GM21515 (cell line): ENCODE data around the gene STAG3.
A peak's percentile ranks its signal among the peaks of the same experiment; 100 is the strongest.
"Not testable (repeated sequence)": the region's sequence is repeated elsewhere in the genome, so short reads cannot be mapped to it uniquely, and the experiment has no call there.

Experiments
- ATAC-seq: cut with Tn5 transposase; IDR thresholded peaks from one replicate; pipeline ENCODE4 v1.9.1; 2021; ENCODE audit not compliant: unreplicated experiment

STAG3 gene, protein sequence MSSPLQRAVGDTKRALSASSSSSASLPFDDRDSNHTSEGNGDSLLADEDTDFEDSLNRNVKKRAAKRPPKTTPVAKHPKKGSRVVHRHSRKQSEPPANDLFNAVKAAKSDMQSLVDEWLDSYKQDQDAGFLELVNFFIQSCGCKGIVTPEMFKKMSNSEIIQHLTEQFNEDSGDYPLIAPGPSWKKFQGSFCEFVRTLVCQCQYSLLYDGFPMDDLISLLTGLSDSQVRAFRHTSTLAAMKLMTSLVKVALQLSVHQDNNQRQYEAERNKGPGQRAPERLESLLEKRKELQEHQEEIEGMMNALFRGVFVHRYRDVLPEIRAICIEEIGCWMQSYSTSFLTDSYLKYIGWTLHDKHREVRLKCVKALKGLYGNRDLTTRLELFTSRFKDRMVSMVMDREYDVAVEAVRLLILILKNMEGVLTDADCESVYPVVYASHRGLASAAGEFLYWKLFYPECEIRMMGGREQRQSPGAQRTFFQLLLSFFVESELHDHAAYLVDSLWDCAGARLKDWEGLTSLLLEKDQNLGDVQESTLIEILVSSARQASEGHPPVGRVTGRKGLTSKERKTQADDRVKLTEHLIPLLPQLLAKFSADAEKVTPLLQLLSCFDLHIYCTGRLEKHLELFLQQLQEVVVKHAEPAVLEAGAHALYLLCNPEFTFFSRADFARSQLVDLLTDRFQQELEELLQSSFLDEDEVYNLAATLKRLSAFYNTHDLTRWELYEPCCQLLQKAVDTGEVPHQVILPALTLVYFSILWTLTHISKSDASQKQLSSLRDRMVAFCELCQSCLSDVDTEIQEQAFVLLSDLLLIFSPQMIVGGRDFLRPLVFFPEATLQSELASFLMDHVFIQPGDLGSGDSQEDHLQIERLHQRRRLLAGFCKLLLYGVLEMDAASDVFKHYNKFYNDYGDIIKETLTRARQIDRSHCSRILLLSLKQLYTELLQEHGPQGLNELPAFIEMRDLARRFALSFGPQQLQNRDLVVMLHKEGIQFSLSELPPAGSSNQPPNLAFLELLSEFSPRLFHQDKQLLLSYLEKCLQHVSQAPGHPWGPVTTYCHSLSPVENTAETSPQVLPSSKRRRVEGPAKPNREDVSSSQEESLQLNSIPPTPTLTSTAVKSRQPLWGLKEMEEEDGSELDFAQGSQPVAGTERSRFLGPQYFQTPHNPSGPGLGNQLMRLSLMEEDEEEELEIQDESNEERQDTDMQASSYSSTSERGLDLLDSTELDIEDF

DNA sequence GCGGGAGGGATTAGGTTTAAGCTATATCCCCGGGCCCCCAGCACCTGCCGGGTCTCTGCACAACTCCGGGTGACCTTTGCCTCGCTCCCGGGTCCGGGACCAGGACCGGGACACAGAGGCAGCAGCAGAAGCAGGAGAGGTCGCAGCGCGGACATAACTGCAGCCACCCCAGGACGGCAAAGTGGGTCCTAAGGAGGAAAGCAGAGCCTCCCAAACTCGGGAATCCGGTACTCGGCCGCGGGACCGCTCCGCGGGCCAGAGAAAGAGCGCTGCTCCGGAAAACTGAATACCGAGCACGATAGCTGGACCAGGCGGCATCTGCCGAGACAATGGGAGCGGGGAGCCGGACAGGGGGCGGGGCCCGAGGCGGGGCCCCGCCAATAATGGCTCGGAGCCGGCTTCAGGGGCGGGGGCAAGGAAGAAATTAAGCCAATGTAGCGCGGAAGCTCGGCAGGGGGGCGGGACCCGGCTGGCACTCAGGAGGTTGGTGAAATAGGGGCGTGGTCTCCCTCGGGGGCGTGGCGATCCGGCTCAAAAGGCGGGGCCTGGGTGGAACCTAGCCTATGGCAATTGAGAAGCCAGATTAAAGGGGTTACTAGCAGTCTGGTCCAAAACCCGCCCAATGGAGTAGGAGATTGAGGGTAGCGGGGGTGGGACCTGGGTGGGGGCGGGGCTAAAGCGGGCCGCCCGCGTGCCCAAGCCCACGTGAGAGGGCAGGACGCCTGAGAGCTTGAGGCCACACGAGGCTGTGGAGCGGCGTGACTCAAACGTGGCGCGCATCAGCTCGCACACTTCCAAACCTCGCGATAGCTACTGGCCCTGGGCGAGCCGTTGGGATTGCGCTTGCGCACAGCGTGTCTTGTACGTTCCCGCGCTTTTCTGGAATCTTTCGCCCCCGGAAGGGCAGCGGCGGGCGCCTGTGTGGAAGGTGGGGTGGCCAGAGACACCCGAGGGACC lies at the start of gene STAG3, which contains the start of gene GPC2:
STAG3 (plus strand) TSS at position 874 of the 957 bp plus-strand sequence. CDS start 2,639 bp downstream, outside the sequence.
GPC2 (minus strand) TSS at position 337 of the 957 bp plus-strand sequence; CDS start at position 155, 182 bp downstream.
- ATAC-seq, result peak; percentile 78

DNA sequence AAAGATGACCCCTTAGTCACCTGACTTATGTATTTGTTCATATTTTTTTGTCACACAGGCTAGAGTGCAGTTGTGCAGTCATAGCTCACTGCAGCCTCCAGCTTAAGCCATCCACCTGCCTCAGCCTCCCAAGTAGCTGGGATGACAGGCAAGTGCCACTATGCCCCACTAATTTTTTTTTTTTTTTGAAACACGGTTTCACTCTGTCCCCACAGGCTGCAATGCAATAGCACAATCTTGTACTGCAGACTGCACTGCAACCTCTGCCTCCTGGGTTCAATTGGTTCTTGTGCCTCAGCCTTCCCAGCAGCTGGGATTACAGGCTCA lies 49.1 kb upstream of the STAG3 start:
- ATAC-seq, result no peak

DNA sequence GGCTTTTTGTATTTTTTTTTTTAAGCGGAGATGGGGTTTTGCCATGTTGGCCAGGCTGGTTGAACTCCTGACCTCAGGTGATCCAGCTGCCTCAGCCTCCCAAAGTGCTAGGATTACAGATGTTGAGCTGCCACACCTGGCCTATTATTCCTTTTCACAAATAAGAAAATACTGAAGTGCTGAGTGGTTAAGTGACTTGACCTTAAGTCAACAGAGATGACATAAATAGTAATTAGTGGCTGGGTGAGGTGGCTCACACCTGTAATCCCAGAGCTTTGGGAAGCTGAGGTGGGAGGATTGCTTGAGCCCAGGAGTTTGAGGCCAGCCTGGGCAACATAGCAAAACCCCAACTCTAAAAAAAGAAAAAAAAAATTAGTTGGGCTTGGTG lies 47.5 kb upstream of the STAG3 start:
- not testable (repeated sequence) for ATAC-seq

DNA sequence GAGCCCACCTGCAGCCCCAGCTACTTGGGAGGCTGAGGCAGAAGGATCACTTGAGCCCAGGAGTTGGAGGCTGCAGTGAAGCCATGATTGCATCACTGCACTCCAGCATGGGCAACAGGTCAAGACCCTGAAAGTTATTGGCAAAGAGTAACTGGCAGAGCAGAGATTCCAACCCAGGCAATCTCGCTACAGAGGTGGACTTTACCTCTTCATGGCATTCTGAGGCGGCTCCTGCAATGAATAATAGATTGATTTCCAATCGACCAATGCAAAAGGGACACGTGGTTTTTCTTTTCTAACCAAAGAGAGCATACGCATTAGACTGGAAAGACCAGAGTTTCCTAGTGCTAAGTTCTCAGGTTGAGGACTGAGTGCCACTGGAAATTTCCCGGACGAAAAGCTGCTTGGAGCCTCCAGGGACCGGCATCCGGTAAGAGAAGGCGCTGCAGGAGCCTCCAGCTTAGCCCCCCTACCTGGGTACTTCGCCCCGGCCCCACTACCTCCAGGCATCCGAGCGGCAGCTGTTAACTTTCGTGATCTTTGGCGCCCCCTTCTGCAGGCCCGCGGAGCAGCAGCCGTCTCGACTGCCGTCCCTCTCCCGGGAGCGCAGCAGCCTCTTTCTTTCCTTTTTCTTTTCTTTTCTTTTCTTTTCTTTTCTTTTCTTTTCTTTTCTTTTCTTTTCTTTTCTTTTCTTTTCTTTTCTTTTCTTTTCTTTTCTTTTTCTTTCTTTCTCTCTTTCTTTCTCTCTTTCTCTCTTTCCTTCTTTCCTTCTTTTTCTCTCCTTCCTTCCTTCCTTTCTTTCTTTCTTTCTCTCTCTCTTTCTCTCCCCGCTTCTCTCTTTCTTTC lies 46.9 kb upstream of the STAG3 start:
- ATAC-seq, result no peak

DNA sequence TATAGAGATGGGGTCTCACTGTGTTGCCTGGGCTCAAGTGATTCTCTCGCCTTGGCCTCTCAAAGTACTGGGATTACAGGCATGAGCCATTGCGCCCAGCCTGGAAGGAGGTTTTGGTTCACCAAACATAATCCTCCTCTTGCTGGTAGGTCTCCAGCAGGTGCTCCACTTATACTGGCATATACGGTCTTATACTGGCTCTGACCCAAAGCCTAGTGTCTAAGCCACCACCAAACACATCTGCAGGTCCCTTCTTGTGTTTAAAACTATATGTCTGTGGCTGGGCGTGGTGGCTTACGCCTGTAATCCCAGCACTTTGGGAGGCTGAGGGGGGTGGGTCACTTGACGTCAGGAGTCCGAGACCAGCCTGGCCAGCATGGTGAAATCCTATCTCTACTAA lies 45.6 kb upstream of the STAG3 start:
- ATAC-seq, result no peak

DNA sequence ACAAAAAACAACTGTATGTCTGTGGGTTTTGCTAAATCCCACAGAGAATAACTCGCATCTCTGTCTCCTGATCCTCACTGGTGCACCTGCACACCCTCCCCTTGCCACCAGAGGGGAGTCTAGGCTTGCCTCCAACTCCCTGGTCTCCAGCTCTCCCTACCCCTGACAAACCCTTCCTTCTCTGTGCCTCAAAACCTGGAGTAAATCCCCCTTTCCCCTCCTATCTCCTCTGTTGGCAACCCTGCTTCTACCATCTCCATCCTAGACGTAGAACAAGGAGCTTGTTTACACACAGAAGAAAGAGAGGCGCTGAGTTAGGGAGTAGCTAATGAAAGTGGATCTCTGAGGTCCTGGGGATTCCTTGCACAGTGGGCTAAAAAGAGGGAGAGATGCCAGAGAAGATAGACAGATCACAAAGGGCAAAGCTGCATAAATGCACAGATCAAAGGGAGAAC lies 45.0 kb upstream of the STAG3 start:
- peak; percentile 51 for ATAC-seq

DNA sequence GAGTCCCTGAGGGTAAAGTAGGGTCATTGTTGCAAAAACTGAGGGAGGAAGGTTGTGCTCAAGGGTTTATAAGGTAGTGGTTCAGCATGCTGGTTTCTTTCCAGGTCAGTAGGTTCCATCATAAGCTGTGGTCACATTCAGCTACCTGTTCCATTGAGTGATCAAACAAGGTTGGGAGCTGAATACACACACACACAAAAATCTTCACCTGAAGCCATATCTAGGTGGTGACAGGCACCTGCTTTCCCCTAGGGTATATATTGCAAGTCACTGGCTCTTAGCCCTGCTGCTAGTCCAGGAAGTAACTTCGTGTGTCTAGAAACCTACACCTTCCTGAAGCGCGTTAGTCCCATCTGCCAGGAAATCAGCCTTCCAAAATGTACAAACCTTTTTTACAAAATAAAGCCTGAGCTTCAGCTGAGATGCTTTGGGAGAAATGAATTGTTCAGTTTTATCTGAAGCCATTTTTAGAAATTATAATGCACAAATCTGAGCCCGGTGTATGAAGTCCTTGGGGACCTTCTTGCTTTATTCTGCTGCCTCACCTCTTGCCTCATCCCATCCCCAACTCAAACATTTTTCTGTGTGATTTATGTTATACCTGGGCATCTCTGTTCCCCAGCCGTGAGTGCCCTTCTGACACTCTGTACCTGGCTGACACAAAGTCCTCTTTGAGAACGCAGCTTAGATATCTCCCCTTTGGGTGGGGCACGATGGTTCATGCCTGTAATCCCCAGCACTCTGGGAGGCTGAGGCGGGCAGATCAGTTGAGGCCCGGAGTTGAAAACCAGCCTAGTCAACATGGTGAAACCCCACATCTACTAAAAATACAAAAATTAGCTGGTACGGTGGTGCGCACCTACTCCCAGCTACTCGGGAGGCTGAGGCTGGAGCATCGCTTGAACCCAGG lies 39.6 kb upstream of the STAG3 start:
- no peak for ATAC-seq

DNA sequence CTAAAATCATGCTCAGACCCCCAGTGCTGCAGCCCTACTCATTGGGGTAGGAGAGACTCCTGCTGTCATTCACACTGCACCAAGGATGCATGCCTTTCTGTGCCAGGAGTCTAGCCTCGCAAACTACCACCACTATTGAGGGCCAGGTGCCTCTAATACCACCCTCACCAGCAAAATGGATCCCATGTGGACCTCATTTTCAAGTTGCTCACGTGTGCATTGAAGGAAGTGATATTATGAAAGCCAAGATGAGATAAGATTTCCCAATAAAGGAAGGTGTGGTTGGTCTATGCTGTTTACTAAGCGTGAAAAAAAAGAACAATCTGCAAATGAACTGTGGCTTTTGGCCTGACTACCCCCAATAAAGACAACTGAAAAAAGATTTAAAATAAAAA lies 36.2 kb upstream of the STAG3 start:
- no peak for ATAC-seq

DNA sequence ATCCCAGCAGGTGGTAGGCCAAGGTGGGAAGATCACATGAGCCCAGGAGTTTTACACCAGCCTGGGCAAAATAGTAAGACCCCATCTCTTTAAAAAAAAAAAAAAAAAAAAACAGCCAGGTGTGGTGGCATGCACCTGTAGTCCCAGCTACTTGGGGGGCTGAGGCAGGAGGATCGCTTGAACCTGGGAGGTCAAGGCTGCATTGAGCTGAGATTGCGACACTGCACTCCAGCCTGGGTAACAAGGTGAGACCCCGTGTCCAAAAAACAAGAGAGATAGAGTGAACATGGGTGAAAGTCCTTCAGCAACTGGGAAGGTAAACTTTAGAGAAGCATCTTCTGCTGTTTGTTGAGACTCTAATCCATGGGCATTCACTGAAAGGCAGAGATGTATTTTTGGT lies 35.3 kb upstream of the STAG3 start:
- ATAC-seq, result no peak

DNA sequence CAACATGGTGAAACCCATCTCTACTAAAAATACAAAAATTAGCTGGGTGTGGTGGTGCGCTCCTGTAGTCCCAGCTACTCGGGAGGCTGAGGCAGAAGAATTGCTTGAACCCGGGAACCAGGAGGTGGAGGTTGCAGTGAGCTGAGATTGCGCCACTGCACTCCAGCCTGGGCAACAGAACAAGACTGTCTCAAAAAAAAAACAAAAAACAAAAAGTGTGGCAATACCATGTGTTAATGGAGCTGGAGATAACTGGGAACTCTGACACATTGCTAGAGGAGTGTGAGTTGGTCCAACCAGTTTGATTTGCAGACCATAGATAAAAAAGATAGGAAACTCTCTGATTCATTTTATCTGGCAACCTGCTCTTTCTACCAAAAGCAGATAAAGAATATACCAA lies 31.4 kb upstream of the STAG3 start:
- ATAC-seq, result not testable (repeated sequence)

DNA sequence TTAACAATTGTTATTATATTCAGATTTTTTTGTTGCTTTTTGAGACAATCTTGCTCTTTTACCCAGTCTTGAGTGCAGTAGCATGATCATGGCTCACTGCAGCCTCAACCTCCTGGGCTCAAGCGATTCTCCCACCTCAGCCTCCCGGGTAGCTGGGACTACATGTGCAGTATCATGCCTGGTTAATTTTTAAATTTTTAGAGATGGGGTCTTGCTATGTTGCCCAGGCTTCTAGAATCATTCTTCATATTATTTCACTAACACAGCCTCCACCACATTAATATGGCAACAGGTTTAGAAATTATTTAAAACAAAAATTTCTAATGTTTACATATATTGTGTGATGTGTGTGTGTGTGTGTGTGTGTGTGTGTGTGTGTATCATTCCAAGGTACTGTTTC lies 30.4 kb upstream of the STAG3 start:
- no peak for ATAC-seq

DNA sequence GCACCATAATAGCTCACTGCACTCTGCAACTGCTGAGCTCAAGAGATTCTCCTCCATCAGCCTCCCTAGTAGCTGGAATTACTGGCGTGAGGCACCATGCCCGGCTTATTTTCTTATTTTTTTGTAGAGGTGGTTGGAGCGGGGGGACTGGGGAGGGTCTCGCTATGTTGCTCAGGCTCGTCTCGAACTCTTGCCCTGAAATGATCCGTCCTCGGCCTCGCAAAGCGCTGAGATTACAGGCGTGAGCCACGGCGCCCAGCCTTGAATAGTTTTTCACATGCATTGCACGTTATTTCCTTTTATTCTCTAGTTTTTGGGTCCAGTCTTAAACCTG lies 29.5 kb upstream of the STAG3 start:
- no peak for ATAC-seq

DNA sequence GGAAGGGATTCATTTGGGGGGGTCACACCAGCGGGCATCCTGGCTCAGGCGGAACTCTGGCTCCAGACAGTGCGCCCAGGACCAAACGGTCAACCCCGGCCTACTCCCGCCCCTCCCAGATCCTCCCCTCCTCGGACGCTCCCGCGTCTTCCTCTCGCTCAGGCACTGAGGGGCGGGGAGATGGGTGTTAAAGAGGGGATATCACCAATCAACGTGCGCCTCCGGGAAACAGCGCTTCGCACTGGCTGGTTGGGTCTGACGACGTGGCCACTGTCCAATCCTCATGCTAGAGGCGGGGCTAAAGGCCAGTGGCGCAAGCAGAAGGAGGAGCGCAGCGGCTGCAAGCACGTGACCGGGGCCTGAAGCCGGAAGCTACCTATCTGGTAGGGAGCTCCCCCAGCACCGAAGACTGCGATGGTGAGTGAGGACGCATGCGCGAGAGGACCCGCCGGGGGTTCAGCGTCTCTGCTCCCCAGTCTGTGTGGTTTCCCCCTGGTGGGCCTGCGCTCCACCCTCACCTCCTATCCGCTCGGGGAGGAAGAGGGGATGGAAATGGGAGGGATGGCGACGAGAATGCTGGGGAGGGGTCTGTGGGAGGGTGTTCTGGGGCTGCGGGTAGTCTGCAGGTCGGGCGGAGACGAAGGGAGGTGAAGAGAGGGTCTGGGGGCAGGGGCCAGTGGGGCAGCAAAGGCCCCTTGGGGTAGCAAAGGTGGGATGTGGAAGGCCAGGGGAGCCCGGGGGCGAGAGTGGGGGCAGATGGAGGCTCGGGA lies 29.0 kb upstream of the STAG3 start, which contains the start of gene LAMTOR4:
LAMTOR4 (plus strand) TSS at position 360 of the 770 bp plus-strand sequence; CDS start at position 415, 55 bp downstream.
- ATAC-seq, result peak; percentile 98

DNA sequence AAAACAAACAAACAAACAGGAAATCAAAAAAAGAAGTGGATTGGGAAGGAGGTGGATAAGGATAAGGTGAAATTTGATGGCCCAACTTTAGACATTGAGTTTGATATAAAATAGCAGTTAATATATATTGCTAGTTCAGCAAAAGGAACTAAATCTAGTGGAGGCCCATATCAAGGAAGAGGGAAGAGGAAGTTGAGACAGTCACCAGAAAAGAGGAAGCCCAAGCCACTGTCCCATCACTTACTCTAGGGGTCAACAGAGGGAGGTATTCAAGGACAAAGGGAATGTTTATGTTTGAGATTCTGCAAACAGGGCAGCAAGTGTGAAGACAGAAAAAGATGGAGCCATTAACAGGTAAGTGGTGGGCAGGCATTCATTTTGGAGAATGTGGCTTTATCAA lies 25.3 kb upstream of the STAG3 start:
- no peak for ATAC-seq

DNA sequence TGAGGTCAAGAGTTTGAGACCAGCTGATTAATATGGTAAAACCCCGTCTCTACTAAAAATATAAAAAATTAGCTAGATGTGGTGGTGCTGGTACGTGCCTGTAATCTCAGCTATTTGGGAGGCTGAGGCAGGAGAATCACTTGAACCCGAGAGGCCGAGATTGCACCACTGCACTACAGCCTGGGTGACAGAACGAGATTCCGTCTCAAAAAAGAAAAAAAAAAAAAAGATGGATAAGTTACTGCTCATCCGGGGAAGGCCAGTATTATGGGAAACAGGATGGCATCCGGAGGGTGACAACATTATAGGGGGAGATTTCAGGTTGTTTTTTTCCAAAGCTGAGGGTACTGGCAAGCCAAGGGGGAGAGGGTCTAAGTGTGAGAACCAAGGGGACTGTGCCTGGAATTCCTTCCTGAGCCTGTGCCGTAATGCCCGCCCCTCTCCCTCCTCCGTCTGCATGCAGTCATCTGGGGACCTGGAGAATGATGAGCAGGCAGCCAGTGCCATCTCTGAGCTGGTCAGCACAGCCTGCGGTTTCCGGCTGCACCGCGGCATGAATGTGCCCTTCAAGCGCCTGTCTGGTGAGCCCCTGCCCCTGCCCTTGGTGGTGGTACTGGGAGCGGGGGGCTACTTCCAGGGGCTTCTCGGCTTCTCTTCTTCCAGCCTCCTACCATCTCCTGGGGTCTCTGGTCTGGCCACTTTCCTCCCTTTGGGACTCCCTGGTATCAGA lies 24.6 kb upstream of the STAG3 start:
- ATAC-seq, result no peak

DNA sequence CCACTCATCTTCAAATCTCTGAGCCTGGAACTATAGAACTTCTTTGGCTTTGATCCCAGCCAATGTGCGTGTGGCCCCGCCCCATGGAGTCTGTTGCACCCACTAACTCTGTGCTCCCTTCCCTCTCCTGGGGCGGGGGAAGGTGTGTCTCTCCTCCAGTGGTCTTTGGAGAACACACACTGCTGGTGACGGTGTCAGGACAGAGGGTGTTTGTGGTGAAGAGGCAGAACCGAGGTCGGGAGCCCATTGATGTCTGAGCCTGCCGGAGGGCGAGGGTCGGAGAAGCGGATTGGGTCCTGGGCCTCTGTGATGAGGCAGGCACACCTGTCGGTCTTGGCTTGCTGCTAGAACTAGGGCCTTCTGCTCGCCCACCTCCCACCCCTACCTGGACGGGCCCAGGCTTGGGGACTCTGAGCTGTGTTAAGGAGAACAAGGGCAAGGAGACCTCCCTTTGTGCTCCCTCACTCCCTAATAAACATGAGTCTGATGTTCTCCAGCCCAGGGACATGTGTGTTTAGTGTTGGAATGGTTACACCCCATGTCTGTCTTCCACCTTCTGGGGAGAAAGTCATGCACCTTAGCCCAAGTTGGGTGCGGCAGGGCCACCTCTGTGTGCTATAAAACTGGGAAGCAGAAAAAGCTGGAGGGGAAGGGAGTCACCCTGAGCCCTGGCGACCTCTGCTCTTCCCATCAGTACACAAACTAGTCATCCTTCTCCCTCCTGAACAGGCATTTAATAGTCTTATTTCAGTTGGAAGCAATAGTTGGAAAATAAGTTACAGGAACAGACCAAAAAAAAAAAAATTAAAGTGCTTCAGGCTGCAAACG lies 23.8 kb upstream of the STAG3 start:
- no peak for ATAC-seq
